NCI-H226 (cell line): ENCODE data around the gene TFAP2E.

ENCODE experiments used
- DNase-seq: peaks from one replicate; pipeline ENCODE4 v3.0.0-alpha.2; 2015

The TFAP2E gene

GRCh38 chr1:35599411-35599810 is 26.3 kb downstream of the TFAP2E start:
- no peak for DNase-seq

GRCh38 chr1:35600593-35600992 is 27.5 kb downstream of the TFAP2E start:
- no peak for DNase-seq

- DNase-seq, result no peak
Measured at GRCh38 chr1:35603468-35603867, 30.4 kb downstream of the TFAP2E start.

GRCh38 chr1:35603941-35604340 is 30.8 kb downstream of the TFAP2E start:
- DNase-seq, result no peak

- peak; percentile 34 for DNase-seq
Measured at GRCh38 chr1:35605071-35605866, 32.2 kb downstream of the TFAP2E start.

- DNase-seq, result peak; percentile 73
Measured at GRCh38 chr1:35605867-35606182, 32.7 kb downstream of the TFAP2E start.

GRCh38 chr1:35611655-35612054 is 38.5 kb downstream of the TFAP2E start:
- DNase-seq, result no peak

- DNase-seq, result no peak
Measured at GRCh38 chr1:35615440-35615839, 42.3 kb downstream of the TFAP2E start.

GRCh38 chr1:35619237-35620121 is 46.4 kb downstream of the TFAP2E start:
- DNase-seq, result no peak

GRCh38 chr1:35622510-35623178 is 49.5 kb downstream of the TFAP2E start:
- no peak for DNase-seq

- no peak for DNase-seq
Measured at GRCh38 chr1:35623832-35624231, 50.7 kb downstream of the TFAP2E start.

- DNase-seq, result no peak
Measured at GRCh38 chr1:35629051-35629450, 55.9 kb downstream of the TFAP2E start.

- DNase-seq, result no peak
Measured at GRCh38 chr1:35631396-35631795, 58.3 kb downstream of the TFAP2E start.

- DNase-seq, result no peak
Measured at GRCh38 chr1:35633547-35633946, 60.4 kb downstream of the TFAP2E start.

GRCh38 chr1:35637401-35637809 is 64.3 kb downstream of the TFAP2E start:
- DNase-seq, result peak; percentile 40

- no peak for DNase-seq
Measured at GRCh38 chr1:35640380-35641232, 67.5 kb downstream of the TFAP2E start.

GRCh38 chr1:35641233-35641866 is 68.2 kb downstream of the TFAP2E start, which contains the start of gene PSMB2:
TSS of gene PSMB2 (minus strand) at chr1:35641526. CDS start at chr1:35641432, 94 bp downstream.
- DNase-seq, result peak; percentile 93

- peak; percentile 38 for DNase-seq
Measured at GRCh38 chr1:35642471-35642955, 69.4 kb downstream of the TFAP2E start.

GRCh38 chr1:35644204-35644603 is 71.1 kb downstream of the TFAP2E start:
- DNase-seq, result no peak
